ENCODE data around the gene USP27X. TPM values are rescaled to one million over a fixed set of nuclear protein-coding genes. Genes with fewer than 3 reads are reported as not detected.
A peak's percentile ranks its signal among the peaks of the same experiment; 100 is the strongest.

Gene USP27X
- total RNA-seq, 3 donors from 2014 or later = 1.1 to 1.6 (median 1.1) TPM

DNA sequence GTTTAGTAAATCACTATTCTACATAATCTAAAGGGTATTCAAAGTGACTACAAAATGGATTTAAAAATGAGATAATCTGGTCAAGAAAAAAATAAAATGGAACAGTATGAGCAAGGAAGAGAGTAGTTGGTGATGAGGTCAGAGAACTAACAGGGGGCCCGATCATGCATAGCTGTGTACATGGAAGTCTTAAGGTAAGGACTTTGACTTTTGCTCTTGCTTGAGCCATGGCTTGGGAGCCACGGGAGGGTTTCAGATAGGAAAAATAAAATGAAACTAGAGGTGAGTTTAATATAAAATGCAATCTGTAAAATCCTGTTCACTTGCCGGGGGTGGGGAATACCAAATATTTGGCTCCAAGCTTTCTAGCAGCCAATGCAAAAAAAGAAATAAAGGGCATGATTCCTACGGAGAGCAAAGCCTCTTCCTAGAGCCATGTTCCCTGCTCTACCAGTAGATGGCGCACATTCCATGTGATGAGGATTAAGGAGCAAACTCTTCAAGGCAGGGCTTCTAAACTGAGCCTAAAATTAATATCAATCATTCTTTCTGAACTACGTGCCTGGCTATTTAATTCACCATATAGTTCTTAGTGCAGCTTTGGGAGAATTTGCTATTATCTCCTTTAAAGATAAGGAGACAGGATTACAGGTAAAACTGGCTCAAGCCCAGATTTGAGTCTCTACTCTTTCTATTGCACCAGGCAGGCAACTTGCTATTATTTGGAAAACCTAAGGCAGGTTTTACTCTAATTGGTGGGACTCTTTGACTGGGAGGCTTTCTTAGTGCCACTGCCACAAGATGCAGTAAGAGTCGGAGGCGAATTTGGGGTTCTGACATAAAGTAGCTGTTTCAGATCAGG, 36.3 kb downstream of the USP27X start:
- peak; percentile 70 to 83 for ATAC-seq
- Mint-ChIP-seq H3K4me1 (ENCODE audit: low read depth) (peaks cover 2% of the 10 kb centered on the region), H3K36me3 (ENCODE audit: insufficient read depth) (no peaks in the 10 kb centered on the region)

DNA sequence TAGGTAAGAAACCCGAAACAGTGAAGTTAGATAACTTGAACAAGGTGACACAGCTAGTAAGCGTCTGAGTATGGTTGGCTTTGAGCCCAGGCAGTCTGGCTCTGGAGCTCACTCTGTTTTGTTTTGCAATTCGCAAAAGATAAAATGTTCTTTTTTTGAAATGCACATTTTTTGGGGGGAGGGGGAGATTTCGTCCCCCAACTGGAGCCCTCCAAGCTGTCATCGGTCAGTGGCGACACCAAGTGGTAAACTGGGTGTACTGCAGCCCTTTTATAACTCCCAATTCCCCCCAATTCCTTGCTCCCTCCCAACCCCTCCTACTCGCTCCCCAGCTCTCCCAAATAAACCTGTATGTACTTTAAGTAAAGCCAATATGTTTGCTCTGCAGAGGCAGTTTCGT, 40.3 kb downstream of the USP27X start:
- Mint-ChIP-seq H3K4me3 (no peak overlapping the region), H3K4me1 (ENCODE audit: low read depth) (peaks cover 5% of the 10 kb centered on the region), H3K9me3 (no peaks in the 10 kb centered on the region), H3K27me3 (ENCODE audit: low read depth) (no peaks in the 10 kb centered on the region), H3K36me3 (ENCODE audit: insufficient read depth) (peaks cover under 1% of the 10 kb centered on the region)
- ATAC-seq (no peak), DNase-seq (peak; percentile 9)

More for the DNA sequence above, 36.3 kb downstream of the USP27X start:
- Mint-ChIP-seq H3K4me3 (no peak overlapping the region), H3K9me3 (no peaks in the 10 kb centered on the region), H3K27me3 (ENCODE audit: low read depth) (no peaks in the 10 kb centered on the region)
- DNase-seq = peak; percentile 23

DNA sequence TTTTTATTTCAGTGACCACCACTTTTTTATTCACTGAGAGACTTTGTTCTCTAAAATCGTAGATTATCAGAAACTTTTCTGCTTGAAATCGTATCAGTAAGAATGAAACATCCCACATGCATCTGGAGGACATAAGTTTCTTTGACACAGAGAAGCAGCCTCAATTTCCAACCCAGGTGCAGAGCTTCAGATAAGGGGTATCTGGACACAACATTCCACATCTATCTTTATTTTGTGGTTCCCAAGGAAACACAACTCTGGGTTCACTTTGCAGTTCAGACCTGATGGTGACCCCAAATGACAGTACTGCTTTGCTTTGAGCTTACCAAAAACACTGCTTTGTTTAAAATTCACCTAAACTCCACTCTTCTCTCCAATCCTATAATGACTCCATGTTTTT, 41.8 kb downstream of the USP27X start:
- DNase-seq (no peak), ATAC-seq (no peak)
- Mint-ChIP-seq H3K27me3 (ENCODE audit: low read depth) (no peaks in the 10 kb centered on the region), H3K4me1 (ENCODE audit: low read depth) (peaks cover 5% of the 10 kb centered on the region), H3K4me3 (no peak overlapping the region), H3K36me3 (ENCODE audit: insufficient read depth) (peaks cover 2% of the 10 kb centered on the region), H3K9me3 (no peaks in the 10 kb centered on the region)

DNA sequence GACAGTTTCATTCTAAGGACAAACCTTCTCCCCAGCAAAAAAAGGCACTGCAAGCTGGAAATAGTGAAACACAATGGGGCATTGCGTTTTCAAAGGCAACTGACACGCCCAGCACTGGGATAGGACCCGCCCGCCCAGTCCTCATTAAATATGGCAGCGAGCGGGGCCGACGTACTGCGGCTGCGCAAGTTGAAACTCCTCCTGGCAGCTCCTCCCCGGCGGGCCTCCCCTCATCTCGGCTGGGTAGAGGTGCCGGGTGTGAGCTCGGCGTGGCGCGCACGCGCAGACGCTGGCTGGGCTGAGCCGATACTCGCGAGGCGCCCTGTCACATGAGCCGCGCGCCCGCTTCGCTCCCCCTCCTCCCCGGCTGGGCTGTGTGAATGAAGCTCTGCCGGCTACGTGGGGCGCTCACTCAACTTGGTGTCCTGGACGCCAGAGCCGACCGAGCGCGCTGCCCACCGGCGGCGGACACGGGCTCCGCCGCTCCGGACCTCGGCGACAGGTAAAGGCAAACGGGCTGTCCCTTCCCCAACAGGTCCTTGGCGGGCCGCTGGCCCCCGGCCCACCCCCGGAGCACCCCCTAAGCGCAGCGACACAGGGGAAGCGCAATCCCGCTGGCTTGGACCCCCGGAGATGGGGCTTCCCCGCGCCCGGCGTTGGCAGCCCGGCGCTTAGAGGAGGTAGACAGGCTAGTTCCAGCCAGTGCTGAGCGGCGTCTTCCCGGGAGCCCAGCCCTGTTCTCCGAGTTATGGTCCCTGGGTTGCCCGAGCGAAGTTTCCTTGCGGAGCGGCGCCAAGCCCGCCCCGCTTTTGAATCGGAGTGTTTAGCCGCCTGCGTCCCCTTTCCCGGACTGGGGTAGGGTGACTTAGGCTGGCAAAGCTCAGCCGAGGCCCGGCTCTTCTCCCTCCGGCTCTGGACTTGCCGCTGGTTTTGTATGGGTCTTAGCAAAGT, 43.3 kb downstream of the USP27X start, which contains the start of gene CLCN5:
Gene CLCN5, plus strand, starts transcription at position 306 of the 951 bp plus-strand sequence. CDS start 2,703 bp downstream, outside the sequence.
- Mint-ChIP-seq H3K27me3 (ENCODE audit: low read depth) (no peaks in the 10 kb centered on the region), H3K4me3 (peak within 1 kb of the TSS; percentile 81), H3K36me3 (ENCODE audit: insufficient read depth) (peaks cover 4% of the 10 kb centered on the region), H3K4me1 (ENCODE audit: low read depth) (peaks cover 5% of the 10 kb centered on the region), H3K9me3 (no peaks in the 10 kb centered on the region)
- ATAC-seq (peak; percentile 97 to 98), DNase-seq (peak; percentile 91)

DNA sequence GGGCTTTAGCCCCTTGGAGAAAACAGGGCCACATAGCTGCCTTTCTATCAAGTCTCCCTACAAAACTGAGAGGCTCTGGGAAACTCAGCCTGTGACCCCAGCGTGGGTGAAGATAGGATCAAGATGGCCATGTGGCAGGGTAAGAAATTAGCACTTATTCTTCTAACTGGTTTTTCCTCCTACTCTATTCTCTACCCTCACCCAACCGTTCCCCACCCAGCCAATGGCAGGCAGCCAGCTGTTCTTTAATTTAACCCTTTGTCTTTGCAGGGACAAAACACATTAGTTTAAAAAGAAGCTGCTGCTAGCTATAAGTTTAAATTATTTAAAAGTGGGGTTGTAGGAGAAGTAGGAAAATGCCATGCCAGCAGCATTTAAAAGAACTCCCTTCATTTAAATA, 45.9 kb downstream of the USP27X start:
- no peaks in the 10 kb centered on the region for H3K27me3 Mint-ChIP-seq (ENCODE audit: low read depth)
- no peak for ATAC-seq
- no peak overlapping the region for H3K4me3 Mint-ChIP-seq
- no peak for DNase-seq
- H3K36me3 Mint-ChIP-seq (ENCODE audit: insufficient read depth) = peaks cover 4% of the 10 kb centered on the region
- H3K9me3 Mint-ChIP-seq = no peaks in the 10 kb centered on the region
- H3K4me1 Mint-ChIP-seq (ENCODE audit: low read depth) = peaks cover 5% of the 10 kb centered on the region

DNA sequence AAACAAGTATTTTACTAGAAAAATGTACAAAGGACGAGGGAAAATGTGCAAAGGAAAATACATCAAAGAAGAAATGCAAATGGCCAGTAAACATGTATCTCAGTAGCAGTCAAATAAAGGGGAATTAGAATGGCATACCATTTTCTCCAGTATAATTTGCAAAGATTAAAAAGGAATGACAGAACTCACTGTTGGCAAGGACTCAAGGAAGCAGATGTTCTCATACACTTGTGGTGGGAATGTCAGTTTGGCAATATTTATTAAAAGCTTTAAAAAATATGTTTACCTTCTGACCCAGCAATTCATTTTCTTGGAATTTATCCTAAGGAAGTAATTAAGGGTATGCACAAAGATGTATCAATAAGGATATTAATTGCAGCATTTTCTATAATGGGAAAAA, 50.8 kb downstream of the USP27X start:
- DNase-seq = no peak
- Mint-ChIP-seq H3K4me1 (ENCODE audit: low read depth) (no peaks in the 10 kb centered on the region), H3K9me3 (no peaks in the 10 kb centered on the region), H3K27me3 (ENCODE audit: low read depth) (no peaks in the 10 kb centered on the region), H3K36me3 (ENCODE audit: insufficient read depth) (peaks cover 2% of the 10 kb centered on the region), H3K4me3 (no peak overlapping the region)
- no peak for ATAC-seq

Other genes with a start within 250 kb of the USP27X start
- not detected for gene PAGE1, start 183.5 kb upstream of the USP27X start, total RNA-seq
- not detected for gene PAGE4, start 50.2 kb upstream of the USP27X start, total RNA-seq
- 1 to 10 TPM; 3.0 to 4.4 (median 3.2) TPM for gene CLCN5, start 43.1 kb downstream of the USP27X start, total RNA-seq